Lower leg skin (tissue), 4 donors: ENCODE measurements around the gene CHST2. TPM values are rescaled to one million over a fixed set of nuclear protein-coding genes. Genes with fewer than 3 reads are reported as not detected.
"Not testable (repeated sequence)": the region's sequence is repeated elsewhere in the genome, so short reads cannot be mapped to it uniquely, and the experiment has no call there.

Experiments
- DNase-seq, 2 donors: peaks; one replicate each; pipeline ENCODE4 v3.0.0-alpha.2; 2019; ENCODE audit warnings: low spot score in 2 of 2
- H3K4me3 ChIP-seq: fragments of 200-600 bp; sonication (generic); 2 replicates; pipeline ENCODE4 v1.5.1; 2017; ENCODE audit warnings: mild to moderate bottlenecking, low read depth; ENCODE audit not compliant: poor library complexity, severe bottlenecking
- CTCF ChIP-seq, 3 donors: fragments of 450-650 bp; IDR thresholded peaks; one replicate each; pipeline ENCODE4 v1.5.1; 2016; ENCODE audit warnings: antibody characterized with exemption in 3 of 3, mild to moderate bottlenecking in 3 of 3, moderate library complexity in 2 of 3
- POLR2A ChIP-seq, 2 donors: fragments of 450-650 bp; IDR thresholded peaks; one replicate each; pipeline ENCODE4 v1.6.1; 2016 to 2017; ENCODE audit warnings: antibody characterized with exemption in 2 of 2, mild to moderate bottlenecking in 1 of 2, moderate library complexity in 1 of 2
- WGBS, 2 donors: methylation state at CpG; one replicate each; pipeline ENCODE4 v1.1.5; 2018; 5-methylcytosine and 5-hydroxymethylcytosine counted together
- intact Hi-C: fragments of 100-400 bp; cut with DNase I; formaldehyde crosslinking; loops from one replicate; pipeline ENCODE4 v1.15.0; 2023; ENCODE audit warnings: low total_unique reads
- total RNA-seq, 4 donors: library from RNA; depleted of rRNA; stranded (reverse); fragments of >200 nt; gene quantifications; one replicate each; pipeline ENCODE4 v1.1.0, GENCODE V29; 2016

Gene CHST2
- total RNA-seq, 4 donors from 2014 or later = 2.2 to 14.7 (median 4.4) TPM

- 74 to 82% methylated on average over 3 of the region's 3 CpGs for WGBS, 2 donors
- no peak for TF ChIP-seq CTCF (IDR thresholded peaks at IDR 0.05)
- TF ChIP-seq POLR2A (IDR thresholded peaks at IDR 0.05) = no peak
- intact Hi-C loops = no loop called here
Observed at GRCh38 chr3:143163562-143164100, 44.1 kb downstream of the CHST2 start.

GRCh38 chr3:143165211-143165610, 45.6 kb downstream of the CHST2 start:
- H3K4me3 ChIP-seq = no peak overlapping the region
- DNase-seq = no peak
- TF ChIP-seq CTCF (IDR thresholded peaks at IDR 0.05) (no peak), POLR2A (IDR thresholded peaks at IDR 0.05) (no peak)
- intact Hi-C loops = no loop called here
- 89 to 93% methylated on average over 1 of the region's 1 CpG for WGBS, 2 donors

More at GRCh38 chr3:143163562-143164100, 44.1 kb downstream of the CHST2 start:
- no peak for DNase-seq
- no peak overlapping the region for H3K4me3 ChIP-seq

GRCh38 chr3:143165612-143166285, 46.2 kb downstream of the CHST2 start:
- intact Hi-C loops, DNase-seq, H3K4me3 ChIP-seq: not testable (repeated sequence)
- WGBS, 2 donors = 74 to 78% methylated on average over 5 of the region's 5 CpGs

GRCh38 chr3:143166376-143166775, 46.8 kb downstream of the CHST2 start:
- DNase-seq = no peak
- intact Hi-C loops = no loop called here
- WGBS, 2 donors = 96% methylated on average over 3 of the region's 3 CpGs
- H3K4me3 ChIP-seq = no peak overlapping the region
- TF ChIP-seq CTCF (IDR thresholded peaks at IDR 0.05) (no peak), POLR2A (IDR thresholded peaks at IDR 0.05) (no peak)

- TF ChIP-seq POLR2A (IDR thresholded peaks at IDR 0.05) = no peak
- TF ChIP-seq CTCF (IDR thresholded peaks at IDR 0.05) = no peak
- WGBS, 2 donors = 48 to 71% methylated on average over 2 of the region's 2 CpGs
- intact Hi-C loops = no loop called here
- no peak for DNase-seq
- H3K4me3 ChIP-seq = no peak overlapping the region
Observed at GRCh38 chr3:143167969-143168854, 48.6 kb downstream of the CHST2 start.

GRCh38 chr3:143168855-143169192, 49.3 kb downstream of the CHST2 start:
- no peak overlapping the region for H3K4me3 ChIP-seq
- no peak for DNase-seq
- TF ChIP-seq POLR2A (IDR thresholded peaks at IDR 0.05) = no peak
- TF ChIP-seq CTCF (IDR thresholded peaks at IDR 0.05) = no peak
- intact Hi-C loops = no loop called here
- 84 to 98% methylated on average over 2 of the region's 2 CpGs for WGBS, 2 donors
